Activated T-cell treated with anti-CD3 and anti-CD28 coated beads, Interleukin-2, amount 50 U/mL, for 4 hours (primary cell): Measurements from ENCODE around the gene TRMT10C. TPM values are rescaled to one million over a fixed set of nuclear protein-coding genes. Genes with fewer than 3 reads are reported as not detected.

Experiments
- ATAC-seq, 2 donors: fragments of 200-7000 bp; cut with Tn5 transposase; one replicate each; pipeline ENCODE4 v1.10.0; 2021
- DNase-seq: peaks from one replicate; pipeline ENCODE4 v3.0.0-alpha.2; 2020
- H3K27me3 Mint-ChIP-seq: one replicate; pipeline ENCODE4 v1.8.0; 2021; ENCODE audit warnings: low read depth, mixed read lengths
- H3K36me3 Mint-ChIP-seq: one replicate; pipeline ENCODE4 v1.8.0; 2022; ENCODE audit warnings: mixed read lengths; ENCODE audit not compliant: insufficient read depth
- H3K4me1 Mint-ChIP-seq: one replicate; pipeline ENCODE4 v1.8.0; 2021; ENCODE audit warnings: low read depth, mixed read lengths
- H3K4me3 Mint-ChIP-seq: one replicate; pipeline ENCODE4 v1.8.0; 2021; ENCODE audit warnings: mild to moderate bottlenecking, moderate library complexity, mixed read lengths
- H3K9me3 Mint-ChIP-seq: one replicate; pipeline ENCODE4 v1.8.0; 2021; ENCODE audit warnings: mixed read lengths
- total RNA-seq, 3 donors: library from RNA; stranded (reverse); gene quantifications; one replicate each; pipeline ENCODE4 v1.2.1, GENCODE V29; 2021

Gene TRMT10C
- 10 to 100 TPM; 66.3 to 72.2 (median 71.6) TPM for total RNA-seq

DNA sequence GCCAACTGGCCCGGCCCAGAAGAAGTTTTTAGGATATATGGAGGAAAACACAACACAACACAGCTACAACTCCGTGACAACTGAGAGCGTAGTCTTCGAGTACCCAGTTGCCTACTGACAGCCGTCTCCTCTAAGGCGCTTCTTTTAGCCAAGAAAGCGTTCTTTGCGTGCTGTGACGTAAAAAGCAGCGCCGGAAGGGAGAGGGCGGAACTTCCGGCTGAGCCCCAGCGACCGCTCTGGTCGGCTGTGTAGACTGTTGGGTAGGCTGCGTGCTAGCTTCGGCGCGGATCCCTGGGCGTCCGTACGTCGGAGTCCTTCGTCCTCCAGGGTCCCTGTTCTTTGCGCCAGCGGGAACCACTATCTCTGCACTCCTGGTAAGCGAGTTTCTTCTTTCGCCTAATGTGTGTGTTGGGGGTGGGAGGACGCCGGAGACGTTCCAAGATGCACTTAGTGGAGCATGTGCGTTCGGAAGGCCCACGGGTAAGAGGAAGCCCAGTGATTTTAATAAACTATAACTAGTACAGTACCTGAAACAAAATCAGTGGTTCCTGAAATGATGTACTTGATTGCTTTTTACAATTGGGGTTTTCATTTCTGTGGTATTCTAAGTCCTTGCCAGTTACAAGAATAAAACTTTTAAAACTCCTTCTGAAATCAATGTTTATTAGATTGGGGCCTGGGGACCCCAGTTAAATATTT lies at the start of gene TRMT10C:
Gene TRMT10C (plus strand): TSS at position 239 of the 699 bp plus-strand sequence. CDS start 2,914 bp downstream, outside the sequence.
- H3K36me3 Mint-ChIP-seq: peaks cover 25% of the 10 kb centered on the region
- peak; percentile 86 for DNase-seq
- peak within 1 kb of the TSS; percentile 99 for H3K4me3 Mint-ChIP-seq
- H3K4me1 Mint-ChIP-seq: peaks cover 31% of the 10 kb centered on the region
- no peaks in the 10 kb centered on the region for H3K9me3 Mint-ChIP-seq
- peaks cover 8% of the 10 kb centered on the region for H3K27me3 Mint-ChIP-seq
- ATAC-seq: peak; percentile 98 to 99

DNA sequence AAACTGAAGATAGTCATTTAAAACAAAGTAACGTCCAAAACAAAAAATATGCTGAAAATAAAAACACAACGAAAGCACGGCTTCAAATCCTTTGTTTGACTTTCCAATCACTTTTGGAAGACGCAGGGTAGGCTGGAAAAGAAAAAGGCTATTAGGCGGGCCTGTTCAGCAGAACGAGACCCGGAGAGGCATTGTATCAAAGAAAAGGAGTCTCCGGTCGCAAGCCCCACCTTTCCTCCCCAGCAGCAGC lies 49.3 kb upstream of the TRMT10C start:
- Mint-ChIP-seq H3K9me3 (no peaks in the 10 kb centered on the region), H3K27me3 (no peaks in the 10 kb centered on the region), H3K4me1 (peaks cover 48% of the 10 kb centered on the region), H3K36me3 (peaks cover 11% of the 10 kb centered on the region), H3K4me3 (peak overlapping the region; percentile 100)
- ATAC-seq (peak in 1 of 2 donors; percentile 64), DNase-seq (peak; percentile 10)

DNA sequence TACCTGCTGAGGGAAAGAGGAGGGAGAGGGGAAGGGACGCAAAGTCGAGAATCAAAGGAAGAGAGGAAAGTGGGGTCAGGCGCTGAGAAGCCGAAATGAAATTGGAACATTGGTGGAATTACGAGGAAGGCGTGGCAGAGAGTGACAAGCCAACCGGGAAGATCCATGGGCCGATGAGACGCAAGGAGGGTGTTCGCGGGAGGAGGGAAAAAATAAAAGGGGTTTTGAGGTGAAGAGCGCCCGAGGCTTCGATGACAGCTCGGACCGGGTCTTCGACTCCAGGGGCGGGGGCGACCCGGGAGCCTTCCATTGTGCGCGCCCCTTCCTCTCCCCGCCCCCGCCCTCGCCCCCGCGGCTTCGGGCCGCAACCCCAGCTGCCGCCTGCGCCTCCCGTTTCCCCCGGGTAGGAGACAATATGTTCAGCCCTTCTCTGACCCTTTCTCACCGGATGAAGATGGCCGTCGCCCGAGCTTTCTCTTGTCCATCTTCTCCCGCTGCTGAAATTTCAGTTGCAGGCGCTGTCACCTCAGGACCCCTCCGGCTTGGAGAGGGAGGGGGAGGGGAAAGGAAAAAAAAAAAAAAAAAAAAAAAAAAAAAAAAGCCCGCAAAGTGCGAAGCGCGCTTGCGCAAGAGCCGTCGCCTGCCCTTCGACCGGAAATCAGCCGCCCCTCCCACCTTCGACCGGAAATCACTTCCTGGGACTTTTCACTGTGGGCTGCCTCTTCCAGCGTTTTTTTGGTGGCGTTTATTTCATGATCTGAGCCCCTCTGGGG lies 48.8 kb upstream of the TRMT10C start, which contains the start of gene SENP7:
Gene SENP7 (minus strand): TSS at position 567 of the 773 bp plus-strand sequence. CDS start 82 bp downstream, at position 485.
- peak; percentile 52 to 65 for ATAC-seq
- Mint-ChIP-seq H3K36me3 (peaks cover 11% of the 10 kb centered on the region), H3K9me3 (no peaks in the 10 kb centered on the region), H3K27me3 (no peaks in the 10 kb centered on the region), H3K4me1 (peaks cover 44% of the 10 kb centered on the region), H3K4me3 (peak within 1 kb of the TSS; percentile 100)
- DNase-seq: peak; percentile 62

DNA sequence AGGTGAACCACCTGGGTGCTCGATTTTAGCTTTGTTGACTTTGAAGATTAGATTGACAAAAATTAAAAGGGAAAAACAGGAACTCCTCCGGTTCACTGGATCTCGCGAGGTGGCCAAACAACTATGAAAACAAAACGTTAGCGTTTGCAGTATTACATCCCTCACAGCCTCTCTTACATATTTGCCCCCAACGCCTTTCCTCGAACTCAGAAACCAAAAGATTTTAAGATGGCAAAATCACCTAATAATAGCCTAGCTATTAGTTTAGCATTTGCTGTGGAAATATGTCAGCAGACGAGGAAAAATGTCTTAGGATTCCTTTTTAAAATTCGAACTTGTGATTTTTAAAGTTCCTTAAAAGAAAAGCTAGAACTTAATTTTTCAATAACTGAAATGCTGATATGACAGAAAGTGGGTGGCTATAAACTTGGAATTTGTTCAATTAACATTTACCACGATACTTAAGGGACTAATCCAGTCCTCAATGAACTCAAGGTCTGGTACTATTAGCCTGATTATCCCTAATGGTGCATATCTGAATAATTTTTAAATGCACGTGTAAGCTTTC lies 48.2 kb upstream of the TRMT10C start:
- H3K27me3 Mint-ChIP-seq: no peaks in the 10 kb centered on the region
- peaks cover 48% of the 10 kb centered on the region for H3K4me1 Mint-ChIP-seq
- H3K36me3 Mint-ChIP-seq: peaks cover 10% of the 10 kb centered on the region
- H3K9me3 Mint-ChIP-seq: no peaks in the 10 kb centered on the region
- H3K4me3 Mint-ChIP-seq: peak overlapping the region; percentile 100
- DNase-seq (no peak), ATAC-seq (peak in 1 of 2 donors; percentile 4)

DNA sequence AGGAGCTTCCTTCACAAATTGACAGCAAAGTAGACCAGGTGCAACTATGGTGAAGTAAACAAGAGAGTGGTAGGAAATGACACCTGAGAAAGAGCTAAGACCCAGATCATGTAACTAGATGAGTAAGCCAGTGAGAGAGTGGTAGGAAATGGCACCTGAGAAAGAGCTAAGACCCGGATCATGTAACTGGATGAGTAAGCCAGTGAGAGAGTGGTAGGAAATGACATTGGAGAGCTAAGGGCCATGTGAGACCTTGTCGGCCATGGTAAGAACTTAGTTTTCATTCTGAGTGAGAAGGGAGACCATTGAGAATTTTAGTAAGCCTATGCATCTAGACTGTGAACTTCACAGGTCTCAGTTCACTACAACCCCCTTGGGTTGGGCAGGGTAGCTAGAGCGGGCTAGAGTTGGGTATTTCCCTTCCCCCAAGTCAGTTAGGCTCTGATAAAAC lies 43.2 kb upstream of the TRMT10C start:
- H3K36me3 Mint-ChIP-seq: no peaks in the 10 kb centered on the region
- H3K4me1 Mint-ChIP-seq: peaks cover 53% of the 10 kb centered on the region
- no peaks in the 10 kb centered on the region for H3K9me3 Mint-ChIP-seq
- H3K27me3 Mint-ChIP-seq: no peaks in the 10 kb centered on the region
- ATAC-seq (peak; percentile 98), DNase-seq (peak; percentile 8)
- peak overlapping the region; percentile 67 for H3K4me3 Mint-ChIP-seq

DNA sequence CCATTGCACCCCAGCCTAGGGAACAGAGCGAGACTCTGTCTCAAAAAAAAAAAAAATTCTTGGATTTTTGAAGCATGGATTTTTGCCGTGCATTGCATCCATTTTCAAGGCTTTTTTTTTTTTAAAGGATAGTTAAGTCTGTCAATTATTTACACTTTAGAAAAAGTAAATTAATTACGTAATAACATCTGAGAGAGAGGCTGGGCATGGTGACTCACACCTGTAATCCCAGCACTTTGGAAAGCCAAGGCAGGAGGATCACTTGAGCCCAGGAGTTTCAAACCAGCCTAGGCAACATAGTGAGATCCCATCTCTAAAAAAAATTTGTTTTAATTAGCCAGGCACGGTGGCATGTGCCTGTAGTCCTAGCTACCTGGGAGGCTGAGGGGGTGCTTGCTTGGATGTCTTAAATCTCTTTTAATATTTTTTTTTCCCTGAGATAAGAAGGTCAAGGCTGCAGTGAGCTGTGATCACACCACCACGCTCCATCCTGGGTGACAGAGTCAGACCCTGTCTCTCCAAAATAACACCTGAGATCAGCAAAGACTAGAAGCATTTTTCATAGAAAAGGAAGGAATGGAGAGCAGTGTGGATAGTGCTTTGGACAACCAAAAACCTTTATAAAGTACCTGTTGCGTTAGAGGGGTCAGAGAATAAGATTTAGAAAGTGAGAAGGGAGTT lies 41.8 kb upstream of the TRMT10C start:
- H3K36me3 Mint-ChIP-seq: peaks cover under 1% of the 10 kb centered on the region
- peaks cover 48% of the 10 kb centered on the region for H3K4me1 Mint-ChIP-seq
- ATAC-seq (no peak), DNase-seq (no peak)
- peaks cover 1% of the 10 kb centered on the region for H3K9me3 Mint-ChIP-seq
- H3K4me3 Mint-ChIP-seq: no peak overlapping the region
- H3K27me3 Mint-ChIP-seq: no peaks in the 10 kb centered on the region

DNA sequence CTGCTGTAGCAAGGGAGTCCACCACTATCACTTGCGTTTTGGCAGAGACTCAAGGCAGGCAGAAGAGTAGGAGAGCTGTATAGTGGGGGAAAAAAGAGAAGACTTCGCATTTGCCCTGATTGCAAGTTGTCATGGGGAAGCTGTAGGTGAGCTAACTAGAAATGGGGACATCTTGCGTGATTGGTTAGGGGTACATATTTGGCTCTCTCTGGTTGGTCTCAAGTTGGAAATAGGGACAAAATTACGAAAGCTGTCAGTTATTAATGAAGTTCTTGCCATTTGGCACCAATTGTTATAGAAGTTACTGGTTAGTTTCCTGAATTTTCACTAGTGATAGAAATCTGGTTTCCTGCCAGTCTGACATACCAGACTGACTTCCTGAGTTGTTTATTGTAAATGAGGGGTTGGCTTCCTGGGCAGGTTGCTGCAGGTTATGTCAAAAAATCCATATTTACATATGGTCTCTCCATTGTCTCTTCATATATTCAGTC lies 40.4 kb upstream of the TRMT10C start:
- ATAC-seq (no peak), DNase-seq (no peak)
- peaks cover 48% of the 10 kb centered on the region for H3K4me1 Mint-ChIP-seq
- peak overlapping the region; percentile 31 for H3K4me3 Mint-ChIP-seq
- no peaks in the 10 kb centered on the region for H3K27me3 Mint-ChIP-seq
- peaks cover 6% of the 10 kb centered on the region for H3K9me3 Mint-ChIP-seq
- peaks cover 2% of the 10 kb centered on the region for H3K36me3 Mint-ChIP-seq

- DNase-seq: no peak
- H3K9me3 Mint-ChIP-seq: peaks cover 13% of the 10 kb centered on the region
- peaks cover 2% of the 10 kb centered on the region for H3K36me3 Mint-ChIP-seq
- ATAC-seq: no peak
- no peak overlapping the region for H3K4me3 Mint-ChIP-seq
- H3K27me3 Mint-ChIP-seq: no peaks in the 10 kb centered on the region
- H3K4me1 Mint-ChIP-seq: peaks cover 38% of the 10 kb centered on the region
These were observed 34.2 kb upstream of the TRMT10C start for GRCh38 chr3:101527441-101527840.

DNA sequence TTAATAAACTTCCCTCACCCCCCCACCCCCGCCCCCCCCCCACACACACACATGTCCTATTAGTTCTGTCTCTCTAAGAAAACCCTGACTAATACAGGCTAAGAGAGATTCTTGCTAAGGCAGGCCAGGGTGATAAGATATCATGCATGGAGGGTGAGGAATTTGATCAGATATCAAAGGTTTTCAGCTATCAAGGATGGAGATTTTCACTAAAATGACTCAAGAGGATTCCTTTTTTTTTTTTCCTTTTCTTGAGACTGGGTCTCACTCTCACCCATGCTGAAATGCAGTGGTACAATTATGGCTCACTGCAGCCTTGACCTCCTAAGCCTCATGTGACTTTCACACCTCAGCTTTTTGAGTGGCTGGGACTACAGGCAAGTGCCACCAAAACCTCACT lies 33.8 kb upstream of the TRMT10C start:
- no peak for ATAC-seq
- Mint-ChIP-seq H3K36me3 (peaks cover 2% of the 10 kb centered on the region), H3K9me3 (peaks cover 13% of the 10 kb centered on the region), H3K27me3 (no peaks in the 10 kb centered on the region), H3K4me1 (peaks cover 37% of the 10 kb centered on the region), H3K4me3 (no peak overlapping the region)
- no peak for DNase-seq

DNA sequence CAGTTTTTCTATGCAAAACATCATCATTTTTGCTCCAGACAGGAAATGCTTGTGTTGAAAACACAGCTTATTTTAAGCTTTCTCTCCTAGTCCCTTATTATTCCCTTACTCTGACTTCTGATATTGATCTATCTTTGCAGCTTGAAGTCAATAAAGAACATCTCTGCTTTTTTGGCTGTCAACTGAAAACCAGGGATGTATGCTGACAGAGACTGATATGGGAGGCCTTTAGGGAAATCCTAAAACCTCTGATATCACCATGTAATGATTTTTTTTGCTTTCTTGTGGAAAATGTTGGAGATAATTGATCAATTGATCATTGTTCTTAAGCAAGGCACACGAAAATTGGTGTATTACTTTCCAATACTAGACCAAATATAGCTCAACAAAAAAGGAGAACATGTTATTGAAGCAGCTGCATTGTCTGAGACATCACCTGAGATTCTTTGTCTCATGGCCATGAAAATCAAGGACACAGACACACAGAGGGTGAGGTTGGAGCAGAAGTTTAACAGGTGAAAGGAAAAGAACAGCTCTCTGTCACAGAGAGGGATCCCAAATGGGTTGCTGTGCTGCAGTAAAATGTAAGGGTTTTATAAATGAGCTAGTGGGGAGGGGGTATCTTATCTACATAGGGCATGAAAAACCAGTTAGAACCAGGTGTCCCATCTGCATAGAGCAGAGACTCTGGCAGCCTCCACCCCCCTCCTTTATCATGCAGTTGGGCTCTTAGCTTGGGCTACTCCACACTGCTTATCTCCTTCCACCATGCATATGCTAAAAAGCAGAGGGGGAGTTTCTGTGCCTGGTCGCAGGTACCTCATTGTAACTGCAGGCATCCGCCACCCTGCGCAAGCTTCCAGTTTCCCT lies 31.6 kb upstream of the TRMT10C start:
- H3K27me3 Mint-ChIP-seq: no peaks in the 10 kb centered on the region
- ATAC-seq (peak in 1 of 2 donors; percentile 23), DNase-seq (no peak)
- peaks cover 37% of the 10 kb centered on the region for H3K4me1 Mint-ChIP-seq
- H3K9me3 Mint-ChIP-seq: peaks cover 9% of the 10 kb centered on the region
- no peaks in the 10 kb centered on the region for H3K36me3 Mint-ChIP-seq
- H3K4me3 Mint-ChIP-seq: no peak overlapping the region

DNA sequence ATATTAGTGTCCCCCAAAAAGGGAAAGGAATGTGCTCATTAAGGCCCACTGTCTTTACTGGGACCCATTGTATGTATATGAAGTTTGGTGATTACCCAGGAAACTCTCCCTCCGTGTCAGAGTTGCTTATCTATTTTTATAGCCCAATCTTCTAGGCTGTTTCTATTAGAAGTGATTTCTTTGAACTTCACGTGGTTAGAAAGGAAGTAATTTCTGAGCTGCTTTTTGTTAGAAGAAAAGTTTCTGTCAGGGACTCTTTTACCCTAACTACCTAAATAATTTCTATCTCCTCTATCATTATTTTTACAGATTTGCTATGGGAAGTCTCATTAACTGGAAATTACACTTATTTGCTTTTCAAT lies 31.0 kb upstream of the TRMT10C start:
- peak in 1 of 2 donors; percentile 18 for ATAC-seq
- Mint-ChIP-seq H3K36me3 (no peaks in the 10 kb centered on the region), H3K4me3 (no peak overlapping the region), H3K4me1 (peaks cover 37% of the 10 kb centered on the region), H3K9me3 (peaks cover 7% of the 10 kb centered on the region), H3K27me3 (no peaks in the 10 kb centered on the region)
- no peak for DNase-seq

- H3K4me1 Mint-ChIP-seq: peaks cover 37% of the 10 kb centered on the region
- peaks cover 7% of the 10 kb centered on the region for H3K9me3 Mint-ChIP-seq
- no peaks in the 10 kb centered on the region for H3K27me3 Mint-ChIP-seq
- ATAC-seq (peak; percentile 51 to 63), DNase-seq (no peak)
- no peaks in the 10 kb centered on the region for H3K36me3 Mint-ChIP-seq
- peak overlapping the region; percentile 9 for H3K4me3 Mint-ChIP-seq
These were observed 30.1 kb upstream of the TRMT10C start for GRCh38 chr3:101531473-101532086.
